Natural killer cell treated with Interleukin-12 subunit alpha and Interleukin-12 subunit beta and Interleukin-15 and Interleukin-18, amount 100 ng/mL, for 72 hours (primary cell): ENCODE measurements around the gene POLN. TPM values are rescaled to one million over a fixed set of nuclear protein-coding genes. Genes with fewer than 3 reads are reported as not detected.

Experiments
- ATAC-seq, 2 donors: fragments of 150-1000 bp; cut with Tn5 transposase in 1 of 2; sonication (Bioruptor Pico), chemical (Tn5 transposase) in 1 of 2; 2 replicates each; pipeline ENCODE4 v1.10.0; 2021
- DNase-seq: peaks from one replicate; pipeline ENCODE4 v3.0.0; 2022; ENCODE audit warnings: low spot score
- H3K27ac Mint-ChIP-seq, 2 donors: 1 replicate in 1 of 2; 2 replicates in 1 of 2; pipeline ENCODE4 v1.8.0; 2022; ENCODE audit warnings: mixed read lengths in 2 of 2, mild to moderate bottlenecking in 1 of 2, moderate library complexity in 1 of 2
- H3K27me3 Mint-ChIP-seq, 2 donors: 1 replicate in 1 of 2; 2 replicates in 1 of 2; pipeline ENCODE4 v1.8.0; 2022; ENCODE audit warnings: mixed read lengths in 2 of 2
- H3K36me3 Mint-ChIP-seq: one replicate; pipeline ENCODE4 v1.8.0; 2022; ENCODE audit warnings: mixed read lengths
- H3K4me1 Mint-ChIP-seq, 2 donors: 1 replicate in 1 of 2; 2 replicates in 1 of 2; pipeline ENCODE4 v1.8.0; 2022; ENCODE audit warnings: low read depth in 2 of 2, mixed read lengths in 2 of 2, mild to moderate bottlenecking in 1 of 2
- H3K4me3 Mint-ChIP-seq: one replicate; pipeline ENCODE4 v1.8.0; 2022; ENCODE audit warnings: mixed read lengths
- H3K9me3 Mint-ChIP-seq: 2 replicates; pipeline ENCODE4 v1.8.0; 2022; ENCODE audit warnings: mixed read lengths
- total RNA-seq, 2 donors: library from RNA; stranded (reverse); gene quantifications; one replicate each; pipeline ENCODE4 v1.2.3, GENCODE V29; 2022

The POLN gene
- total RNA-seq, 2 donors from 2014 or later, result 3.8 to 6.1 TPM

GRCh38 chr4:2063557-2064275 is 178.2 kb downstream of the POLN start:
- ATAC-seq (no peak), DNase-seq (no peak)
- Mint-ChIP-seq H3K36me3 (no peaks in the 10 kb centered on the region), H3K27ac (no peak overlapping the region), H3K27me3 (peaks cover 0 to 2% of the 10 kb centered on the region in 2 donors), H3K4me3 (no peak overlapping the region), H3K9me3 (no peaks in the 10 kb centered on the region), H3K4me1 (no peaks in the 10 kb centered on the region)

DNA sequence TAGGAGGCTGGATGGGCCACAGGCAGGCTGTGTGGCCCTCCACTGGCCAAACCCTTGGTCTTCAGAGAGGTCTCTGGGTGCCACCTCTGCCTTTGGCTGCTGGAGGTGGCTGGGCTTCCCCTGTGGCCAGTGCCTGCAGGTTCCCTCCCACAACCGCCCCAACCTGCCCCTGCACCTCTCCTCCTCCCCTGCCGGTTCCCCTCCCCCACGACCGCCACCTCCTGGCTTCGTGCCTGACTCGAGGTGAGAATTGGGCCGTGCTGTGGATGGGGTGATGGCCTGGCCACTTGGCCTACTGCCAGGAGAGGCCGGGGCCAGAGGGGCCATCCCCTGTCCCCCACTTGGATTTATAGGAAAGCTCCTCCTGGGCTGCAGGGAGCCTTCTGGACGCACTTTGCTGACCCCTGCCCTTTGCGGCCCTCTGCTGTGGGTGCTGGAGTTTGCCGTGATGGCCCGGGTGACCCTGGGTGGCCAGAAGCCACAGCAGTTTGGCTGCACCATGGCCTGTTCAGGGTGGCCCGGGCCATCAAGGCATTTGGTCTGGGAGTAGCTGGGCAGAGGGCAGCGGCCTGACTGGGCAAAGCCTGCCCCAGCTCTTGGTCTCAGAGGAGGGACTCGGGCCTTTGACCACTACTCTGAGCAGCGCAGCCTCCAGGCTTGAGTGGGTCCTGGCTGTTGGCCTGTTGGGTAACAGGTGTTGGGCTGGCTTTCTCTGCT is 179.0 kb downstream of the POLN start:
- Mint-ChIP-seq H3K36me3 (no peaks in the 10 kb centered on the region), H3K9me3 (no peaks in the 10 kb centered on the region), H3K4me3 (no peak overlapping the region), H3K27ac (no peak overlapping the region), H3K27me3 (peaks cover 1 to 2% of the 10 kb centered on the region in 2 donors), H3K4me1 (no peaks in the 10 kb centered on the region)
- no peak for DNase-seq
- no peak for ATAC-seq

DNA sequence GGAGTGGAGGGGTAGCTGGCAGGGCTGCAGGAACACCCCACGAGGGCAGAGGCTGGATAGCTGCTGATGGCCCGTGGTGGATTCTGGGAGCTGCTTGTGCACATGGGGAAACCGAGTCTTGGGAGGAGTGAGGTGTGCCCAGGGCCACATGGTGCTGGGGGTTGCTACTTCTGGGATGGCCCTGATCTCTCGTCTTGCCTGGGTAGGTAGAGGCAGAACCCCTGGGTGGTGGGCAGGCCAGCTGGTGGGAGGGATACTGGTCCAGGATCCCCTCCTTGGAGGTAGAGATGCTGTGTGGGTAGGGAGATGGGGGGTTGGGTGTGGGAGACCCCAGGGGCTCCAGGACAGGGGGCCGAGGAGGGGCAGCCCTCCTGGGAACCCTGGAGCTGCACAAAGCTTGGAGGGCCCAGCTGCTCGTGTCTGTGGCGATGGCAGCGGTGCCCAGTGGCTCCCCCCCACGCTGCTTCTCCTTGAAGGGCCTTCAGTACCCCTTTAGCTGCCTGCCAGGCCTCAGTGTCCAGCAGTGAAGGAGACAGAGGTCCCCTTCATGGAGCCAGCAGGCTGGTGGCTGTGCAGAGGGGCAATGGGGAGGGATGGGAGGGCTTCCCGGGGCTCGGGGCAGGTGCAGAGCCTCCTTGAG is 179.6 kb downstream of the POLN start:
- ATAC-seq, result no peak
- peaks cover 8% of the 10 kb centered on the region in 2 donors for H3K27me3 Mint-ChIP-seq

GRCh38 chr4:2061186-2062131 is 180.5 kb downstream of the POLN start:
- no peaks in the 10 kb centered on the region for H3K36me3 Mint-ChIP-seq
- no peak overlapping the region for H3K27ac Mint-ChIP-seq
- DNase-seq, result no peak
- no peak overlapping the region for H3K4me3 Mint-ChIP-seq
- no peak for ATAC-seq
- peaks cover 13 to 14% of the 10 kb centered on the region in 2 donors for H3K27me3 Mint-ChIP-seq
- no peaks in the 10 kb centered on the region for H3K9me3 Mint-ChIP-seq
- no peaks in the 10 kb centered on the region for H3K4me1 Mint-ChIP-seq

More for the DNA sequence above, 179.6 kb downstream of the POLN start:
- no peaks in the 10 kb centered on the region for H3K4me1 Mint-ChIP-seq
- DNase-seq, result no peak
- H3K9me3 Mint-ChIP-seq, result no peaks in the 10 kb centered on the region
- H3K36me3 Mint-ChIP-seq, result no peaks in the 10 kb centered on the region
- H3K27ac Mint-ChIP-seq, result no peak overlapping the region
- no peak overlapping the region for H3K4me3 Mint-ChIP-seq

DNA sequence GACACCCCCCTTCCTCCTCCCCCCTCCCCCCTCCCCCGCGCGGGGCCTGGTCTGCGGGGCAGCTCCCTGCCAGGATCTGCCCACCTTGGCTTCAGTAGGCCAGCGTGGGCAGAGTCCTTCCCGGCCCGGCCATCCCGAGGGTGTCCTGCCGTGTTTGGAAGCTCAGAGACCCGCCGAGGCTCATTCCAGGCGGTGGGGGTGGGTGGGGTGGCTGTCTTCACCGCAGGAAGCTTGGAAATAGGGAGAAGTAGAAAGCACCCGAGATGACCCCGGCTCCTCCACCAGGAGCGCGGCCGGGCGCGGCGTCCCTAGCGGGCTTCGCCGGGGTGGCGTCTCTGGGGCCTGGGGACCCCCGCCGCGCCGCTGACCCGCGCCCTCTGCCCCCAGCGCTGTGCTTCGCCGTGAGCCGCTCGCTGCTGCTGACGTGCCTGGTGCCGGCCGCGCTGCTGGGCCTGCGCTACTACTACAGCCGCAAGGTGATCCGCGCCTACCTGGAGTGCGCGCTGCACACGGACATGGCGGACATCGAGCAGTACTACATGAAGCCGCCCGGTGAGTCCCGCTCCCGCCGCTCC is 181.2 kb downstream of the POLN start:
- Mint-ChIP-seq H3K4me1 (no peaks in the 10 kb centered on the region), H3K36me3 (no peaks in the 10 kb centered on the region), H3K9me3 (no peaks in the 10 kb centered on the region), H3K4me3 (no peak overlapping the region), H3K27ac (no peak overlapping the region), H3K27me3 (peaks cover 15 to 20% of the 10 kb centered on the region in 2 donors)
- ATAC-seq (no peak), DNase-seq (no peak)

DNA sequence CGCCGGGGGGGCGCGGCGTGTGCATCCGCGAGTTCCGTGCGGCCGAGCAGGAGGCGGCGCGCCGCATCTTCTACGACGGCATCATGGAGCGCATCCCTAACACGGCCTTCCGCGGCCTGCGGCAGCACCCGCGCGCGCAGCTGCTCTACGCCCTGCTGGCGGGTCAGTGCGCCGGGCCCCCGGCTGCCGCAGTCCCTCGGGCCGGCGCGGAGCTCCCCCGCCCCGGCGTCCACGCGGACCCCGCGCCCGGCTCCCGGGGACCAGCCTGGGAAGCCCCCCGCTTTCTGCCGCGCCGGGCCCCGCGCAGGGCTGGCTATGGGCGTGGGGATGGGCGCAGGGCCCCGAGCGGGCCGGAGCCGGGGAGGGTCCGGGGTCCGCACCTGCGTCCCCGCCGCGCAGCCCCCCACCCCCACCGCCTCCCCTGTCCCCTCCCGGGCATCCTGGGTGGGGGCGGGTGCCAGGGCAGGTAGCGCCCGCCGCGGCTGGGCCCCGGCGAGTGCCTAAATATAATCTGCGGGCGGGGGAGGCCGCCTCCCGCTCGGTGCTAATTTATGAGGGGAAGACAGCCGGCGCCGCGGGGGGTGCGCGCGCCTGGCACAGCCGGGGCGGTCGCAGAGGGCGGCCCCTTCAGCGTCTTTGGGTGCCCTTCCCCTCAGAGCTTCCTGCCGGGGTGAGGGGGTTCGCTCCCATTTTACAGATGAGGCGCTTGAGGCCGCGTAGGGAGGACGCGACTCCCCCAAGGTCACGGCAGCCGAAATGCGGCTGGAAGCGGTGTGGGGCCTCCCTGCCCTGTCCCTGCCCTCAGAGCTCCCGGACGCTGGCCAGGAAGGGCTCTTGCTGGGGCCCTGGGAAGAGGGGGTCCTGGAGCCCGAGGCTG is 182.0 kb downstream of the POLN start:
- no peak for DNase-seq
- peak in 1 of 2 donors; percentile 46 for ATAC-seq
- peaks cover 17 to 24% of the 10 kb centered on the region in 2 donors for H3K27me3 Mint-ChIP-seq
- H3K4me1 Mint-ChIP-seq, result no peaks in the 10 kb centered on the region
- H3K9me3 Mint-ChIP-seq, result no peaks in the 10 kb centered on the region
- no peaks in the 10 kb centered on the region for H3K36me3 Mint-ChIP-seq
- no peak overlapping the region for H3K27ac Mint-ChIP-seq
- H3K4me3 Mint-ChIP-seq, result no peak overlapping the region

GRCh38 chr4:2059046-2059725 is 182.7 kb downstream of the POLN start, which contains the start of gene NAT8L:
Gene NAT8L (plus strand): TSS chr4:2059327. CDS start chr4:2059512, 185 bp downstream.
- Mint-ChIP-seq H3K4me1 (no peaks in the 10 kb centered on the region), H3K9me3 (no peaks in the 10 kb centered on the region), H3K27ac (no peak within 1 kb of the TSS), H3K4me3 (no peak within 1 kb of the TSS), H3K27me3 (peaks cover 16 to 26% of the 10 kb centered on the region in 2 donors), H3K36me3 (no peaks in the 10 kb centered on the region)
- no peak for DNase-seq
- ATAC-seq, result peak in 1 of 2 donors; percentile 18

GRCh38 chr4:2058264-2059045 is 183.5 kb downstream of the POLN start:
- no peak for DNase-seq
- Mint-ChIP-seq H3K36me3 (no peaks in the 10 kb centered on the region), H3K4me3 (no peak overlapping the region), H3K9me3 (no peaks in the 10 kb centered on the region), H3K27ac (no peak overlapping the region), H3K4me1 (no peaks in the 10 kb centered on the region), H3K27me3 (peaks cover 18 to 30% of the 10 kb centered on the region in 2 donors)
- ATAC-seq, result no peak

- ATAC-seq (no peak), DNase-seq (no peak)
- Mint-ChIP-seq H3K36me3 (no peaks in the 10 kb centered on the region), H3K27ac (no peak overlapping the region), H3K9me3 (no peaks in the 10 kb centered on the region), H3K4me1 (no peaks in the 10 kb centered on the region), H3K4me3 (peak overlapping the region; percentile 19), H3K27me3 (peaks cover 20 to 30% of the 10 kb centered on the region in 2 donors)
Observed at GRCh38 chr4:2057382-2058065, 184.4 kb downstream of the POLN start.

- no peaks in the 10 kb centered on the region for H3K36me3 Mint-ChIP-seq
- H3K4me1 Mint-ChIP-seq, result no peaks in the 10 kb centered on the region
- ATAC-seq (no peak), DNase-seq (no peak)
- no peak overlapping the region for H3K27ac Mint-ChIP-seq
- no peaks in the 10 kb centered on the region for H3K9me3 Mint-ChIP-seq
- no peak overlapping the region for H3K4me3 Mint-ChIP-seq
- peaks cover 30% of the 10 kb centered on the region in 2 donors for H3K27me3 Mint-ChIP-seq
Observed at GRCh38 chr4:2054217-2054616, 187.7 kb downstream of the POLN start.

DNA sequence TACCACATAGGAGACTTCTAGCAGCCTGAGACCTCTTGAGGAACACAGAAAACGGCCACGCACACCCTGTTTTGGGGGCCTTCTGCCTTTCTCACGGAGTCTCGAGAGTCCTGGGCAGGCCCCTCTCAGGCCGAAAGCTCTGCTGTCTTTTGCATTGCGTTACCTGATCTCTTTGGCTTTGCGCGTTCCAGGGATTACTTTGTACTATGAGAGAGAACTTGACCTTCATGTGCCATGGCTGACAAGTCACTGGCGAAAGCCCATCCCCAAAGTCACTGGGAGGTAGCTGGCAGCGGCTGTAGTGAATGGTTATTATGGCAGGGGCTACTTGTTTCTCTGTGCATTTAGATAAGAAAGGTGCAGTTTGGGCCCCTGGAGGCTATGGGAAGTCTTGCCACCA is 190.8 kb downstream of the POLN start:
- ATAC-seq, result no peak
- H3K9me3 Mint-ChIP-seq, result no peaks in the 10 kb centered on the region
- H3K4me3 Mint-ChIP-seq, result no peak overlapping the region
- peaks cover 14 to 21% of the 10 kb centered on the region in 2 donors for H3K27me3 Mint-ChIP-seq
- H3K36me3 Mint-ChIP-seq, result no peaks in the 10 kb centered on the region
- no peaks in the 10 kb centered on the region for H3K4me1 Mint-ChIP-seq
- no peak overlapping the region for H3K27ac Mint-ChIP-seq
- DNase-seq, result no peak
